Measurements from ENCODE around the gene CASZ1.

The CASZ1 gene

DNA sequence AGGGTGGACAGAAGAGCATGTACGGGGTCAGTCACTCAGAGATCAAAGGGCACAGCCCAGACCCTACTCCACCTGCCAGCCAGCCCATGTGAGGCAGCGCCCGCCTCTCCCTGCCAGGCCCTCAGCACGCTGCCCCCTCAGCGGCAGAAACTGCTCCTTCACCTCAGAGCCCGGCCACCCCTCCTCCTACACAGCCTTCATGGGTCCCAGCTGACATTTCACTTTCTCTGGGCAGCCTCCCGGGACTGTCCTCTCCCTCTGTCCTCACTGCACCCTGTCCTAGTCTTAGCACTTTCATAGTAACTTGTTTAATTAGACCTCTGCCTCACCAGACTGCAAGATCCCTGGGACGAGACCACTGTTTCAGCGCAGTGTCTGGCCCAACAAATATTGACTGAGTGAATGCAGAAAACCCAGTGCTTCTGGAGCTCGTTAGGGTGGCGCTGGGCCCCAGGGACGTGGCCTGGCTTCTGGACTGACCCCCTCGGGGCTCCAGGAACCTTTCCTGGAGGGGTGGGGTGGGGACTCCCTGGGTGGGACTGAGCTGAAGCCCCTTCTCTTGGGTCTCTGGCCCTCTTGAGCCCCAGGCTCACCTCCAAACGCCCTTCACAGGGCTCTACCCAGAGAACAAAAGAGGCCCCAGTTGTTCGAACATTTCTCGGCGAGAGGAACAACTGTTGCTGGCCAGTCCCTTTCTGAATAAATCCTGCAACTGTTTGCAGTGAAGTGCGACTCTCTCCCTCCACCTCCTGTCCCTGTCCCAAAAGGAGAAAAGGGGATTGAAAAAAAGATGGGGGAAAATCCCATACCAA, 114.9 kb downstream of the CASZ1 start:
- DNase-seq, result no peak

- no peak for DNase-seq
Measured at GRCh38 chr1:10680487-10680886, 116.0 kb downstream of the CASZ1 start.

DNA sequence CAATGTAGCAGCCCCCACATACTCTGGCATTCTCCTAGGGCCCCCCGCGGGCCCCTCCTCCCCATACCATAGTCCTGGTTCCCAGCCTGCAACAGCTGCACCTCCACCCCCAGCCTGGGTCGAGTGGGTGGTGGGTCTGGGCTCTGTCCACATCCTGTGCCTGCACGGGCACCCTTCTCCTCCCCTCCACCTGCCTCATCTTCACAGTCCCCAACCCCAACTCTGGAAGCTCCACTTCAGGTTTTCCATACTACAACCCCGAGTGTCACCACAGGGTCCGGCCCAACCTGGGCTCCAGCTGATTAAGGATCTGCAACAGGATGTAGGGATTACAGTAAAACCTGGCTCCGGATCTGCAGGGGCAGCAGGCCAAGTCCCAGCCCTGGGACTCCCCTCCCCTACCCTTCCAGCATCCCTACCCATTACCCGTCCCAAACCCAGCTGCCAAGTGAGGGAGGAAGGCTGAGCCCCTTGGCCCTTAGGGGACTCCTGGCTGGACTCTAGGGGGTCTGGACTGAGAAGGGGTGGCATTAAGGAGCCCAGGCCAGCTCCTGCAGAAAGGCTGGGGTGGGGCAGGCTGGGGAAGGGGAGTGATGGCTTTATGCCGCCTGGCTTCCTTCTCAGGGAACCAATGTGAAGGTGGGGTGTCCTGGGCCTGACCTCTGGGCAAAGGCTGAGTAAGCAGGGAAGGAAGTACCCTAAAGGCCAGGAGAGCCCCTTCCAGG, 116.8 kb downstream of the CASZ1 start:
- DNase-seq, result no peak

DNA sequence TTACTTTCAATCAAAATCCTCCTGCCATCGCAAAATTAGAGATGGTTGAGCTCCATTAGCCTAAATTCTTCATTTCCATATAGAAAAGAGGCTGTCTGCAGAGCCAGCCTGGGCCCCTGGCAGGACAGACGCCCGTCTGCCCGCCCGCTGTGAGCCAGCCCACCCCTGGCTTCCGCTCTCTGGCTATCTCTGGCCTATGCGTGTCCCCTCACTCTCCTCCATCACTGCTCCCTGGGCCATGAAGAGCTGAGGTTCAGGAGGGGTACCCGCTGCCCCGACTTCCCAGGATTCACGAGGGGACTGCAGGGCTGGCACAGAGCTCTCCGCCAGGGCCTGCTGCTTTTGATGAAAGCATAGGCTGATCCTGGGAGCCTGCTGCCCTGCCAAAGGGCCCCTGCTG, 117.6 kb downstream of the CASZ1 start:
- DNase-seq, result no peak

GRCh38 chr1:10678402-10678801, 118.0 kb downstream of the CASZ1 start:
- DNase-seq, result no peak

- DNase-seq, result no peak
Measured at GRCh38 chr1:10677491-10678391, 118.7 kb downstream of the CASZ1 start.

DNA sequence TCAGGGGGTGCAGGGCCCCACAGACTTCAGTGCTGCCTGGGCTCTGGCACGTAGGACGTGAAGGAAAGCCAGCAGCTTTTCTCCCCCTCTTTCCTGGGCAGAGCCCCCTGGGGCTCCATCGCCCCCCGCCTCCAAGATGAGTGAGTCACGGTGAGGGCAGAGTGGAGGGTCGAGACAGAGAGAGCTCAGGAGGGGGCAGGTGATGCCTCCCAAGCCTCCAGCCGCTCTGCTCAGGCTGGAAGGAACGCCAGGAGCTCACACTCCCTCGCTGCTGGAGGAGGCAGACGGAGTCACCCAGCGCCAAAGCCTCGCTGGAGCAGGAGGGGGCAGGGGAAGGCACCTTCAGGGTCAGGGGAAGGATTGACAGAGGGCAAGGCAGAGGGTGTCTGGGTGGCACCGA, 119.5 kb downstream of the CASZ1 start:
- DNase-seq, result no peak

- no peak for DNase-seq
Measured at GRCh38 chr1:10675813-10676212, 120.6 kb downstream of the CASZ1 start.

- no peak for DNase-seq
Measured at GRCh38 chr1:10674700-10675609, 121.5 kb downstream of the CASZ1 start.

DNA sequence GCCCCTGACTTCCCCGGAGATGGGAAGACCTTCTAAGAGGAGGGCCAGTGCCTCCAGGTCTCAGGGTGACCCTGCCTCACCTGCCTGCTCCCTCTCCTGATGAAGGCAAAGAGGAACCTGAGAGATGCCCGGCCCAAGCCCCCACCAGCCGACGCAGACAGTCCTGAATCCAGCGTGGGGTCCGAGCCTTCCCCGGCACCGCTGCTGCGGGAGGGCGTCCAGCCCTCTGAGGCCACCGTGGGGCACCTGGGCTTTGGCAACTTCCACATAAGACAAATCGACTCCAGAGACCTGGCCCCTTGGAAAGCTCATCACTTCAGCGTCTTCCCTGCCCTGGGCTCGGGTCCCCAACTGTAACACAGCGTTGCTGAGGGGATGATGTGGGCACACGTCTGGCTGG, 122.2 kb downstream of the CASZ1 start:
- no peak for DNase-seq

DNA sequence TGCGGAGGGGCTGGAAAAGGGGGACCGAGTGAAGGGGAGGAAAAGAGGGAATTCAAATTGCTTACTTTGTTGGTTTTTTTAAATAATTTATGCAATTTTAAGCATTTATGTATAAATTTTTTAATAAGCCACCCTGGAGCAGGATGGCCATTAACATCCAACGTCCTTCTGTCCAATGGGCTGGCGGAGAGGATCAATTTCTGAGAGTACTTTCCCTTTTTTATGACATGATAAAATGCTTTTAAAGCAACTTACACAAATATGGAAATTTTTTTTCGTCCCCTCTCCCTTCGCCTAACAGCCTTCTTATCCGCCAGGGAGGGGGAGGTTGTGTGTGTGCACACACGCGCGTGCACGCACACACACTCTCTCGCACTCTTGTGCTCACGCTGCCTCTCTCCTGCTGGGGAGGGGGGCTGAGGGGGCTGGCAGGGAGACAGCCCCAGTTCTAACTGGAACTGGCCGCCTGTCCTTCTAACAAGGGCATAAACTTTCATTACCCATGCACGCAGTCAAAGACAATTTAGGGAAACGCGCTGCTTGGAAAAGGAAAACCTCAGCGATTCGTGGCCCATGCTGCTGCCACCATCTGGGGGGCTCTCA, 123.2 kb downstream of the CASZ1 start:
- DNase-seq, result no peak

DNA sequence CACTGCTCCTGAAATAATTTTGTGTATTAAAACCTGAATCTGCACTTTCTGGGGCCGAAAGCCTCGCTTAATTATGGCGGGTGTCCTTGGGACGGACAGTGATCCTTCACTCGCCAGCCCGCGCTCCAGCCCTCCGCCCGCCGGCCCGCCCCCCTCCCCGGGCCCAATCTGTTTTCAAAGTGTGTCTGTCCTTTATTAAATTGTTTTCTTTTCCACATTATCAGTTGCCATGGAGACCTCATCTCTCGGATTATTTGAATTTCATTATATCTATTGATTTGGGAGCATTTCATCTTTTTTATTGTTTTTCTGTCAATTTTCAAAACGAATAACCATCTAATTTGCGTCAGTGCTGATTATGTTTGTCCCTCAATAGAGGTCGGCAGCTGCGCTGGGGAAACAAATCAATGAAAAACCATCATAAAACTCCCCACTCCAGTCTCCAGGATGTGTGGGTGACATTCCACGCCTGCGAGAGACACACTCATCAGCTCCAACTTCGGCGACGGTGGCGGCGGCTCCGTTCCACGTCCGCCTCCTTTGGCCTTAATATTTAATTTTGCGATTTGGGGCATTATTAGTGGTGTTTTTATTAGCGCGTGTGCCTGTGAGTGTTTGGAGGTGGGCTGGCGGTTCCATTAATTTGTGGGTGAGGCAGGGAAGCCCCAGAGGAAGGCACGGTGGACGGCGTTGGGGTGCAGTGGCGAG, 123.9 kb downstream of the CASZ1 start:
- DNase-seq, result no peak

DNA sequence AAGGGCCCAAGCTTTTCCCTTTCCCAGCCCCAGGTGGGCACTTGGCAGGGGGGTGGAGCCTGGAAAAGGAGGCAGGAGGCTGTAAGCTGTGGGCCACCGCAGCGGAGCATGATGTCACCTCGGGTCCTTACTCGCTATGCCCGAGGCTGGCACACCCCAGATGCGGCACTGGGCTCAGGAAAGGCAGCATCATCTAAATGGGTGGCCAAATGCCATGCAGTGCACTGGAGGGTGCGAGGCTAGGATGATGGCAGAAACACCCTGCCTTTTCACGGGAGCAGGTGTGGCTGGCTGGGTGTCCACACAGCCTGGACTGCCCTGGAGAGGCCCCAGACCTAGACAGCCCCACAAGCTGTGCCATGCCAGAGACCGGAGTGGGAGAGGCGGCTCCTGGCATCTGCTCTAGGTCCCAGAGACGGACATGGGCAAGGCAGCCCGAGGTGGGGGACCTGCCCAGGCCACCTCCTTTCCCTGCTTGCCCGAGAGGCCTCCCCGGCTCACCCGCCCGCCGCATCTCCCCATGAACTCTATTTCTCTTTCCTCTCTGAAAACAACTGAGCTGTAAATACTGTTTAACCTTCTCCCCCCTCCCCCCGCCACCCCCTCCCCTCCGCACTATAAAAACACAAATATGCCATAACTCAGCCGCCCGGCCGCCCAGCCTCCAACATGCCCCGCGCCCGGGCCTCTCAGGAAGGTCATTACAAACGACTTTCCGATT, 124.7 kb downstream of the CASZ1 start:
- no peak for DNase-seq

GRCh38 chr1:10671090-10671489, 125.4 kb downstream of the CASZ1 start:
- DNase-seq, result no peak

GRCh38 chr1:10670190-10670589, 126.3 kb downstream of the CASZ1 start:
- DNase-seq, result no peak

DNA sequence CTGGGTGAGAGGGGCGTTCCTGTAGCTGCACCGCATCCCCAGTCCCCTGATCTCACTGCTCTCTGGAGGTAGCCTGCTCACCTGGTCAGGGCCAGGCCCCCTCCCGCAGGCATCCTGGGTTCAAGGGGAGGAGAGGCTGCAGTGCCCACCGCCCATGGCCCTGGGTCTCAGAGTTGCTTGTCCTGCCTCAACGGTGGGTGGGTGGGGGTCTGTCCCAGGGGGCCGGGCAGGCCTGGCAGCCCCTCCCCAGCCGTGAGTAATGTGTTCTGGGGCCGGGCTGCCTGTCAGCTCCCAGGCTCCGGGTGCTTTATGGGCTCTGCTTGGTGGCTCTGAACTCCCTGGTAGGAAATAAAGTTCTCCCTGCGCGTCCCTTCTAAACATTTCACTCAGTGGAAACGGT, 126.9 kb downstream of the CASZ1 start:
- no peak for DNase-seq

DNA sequence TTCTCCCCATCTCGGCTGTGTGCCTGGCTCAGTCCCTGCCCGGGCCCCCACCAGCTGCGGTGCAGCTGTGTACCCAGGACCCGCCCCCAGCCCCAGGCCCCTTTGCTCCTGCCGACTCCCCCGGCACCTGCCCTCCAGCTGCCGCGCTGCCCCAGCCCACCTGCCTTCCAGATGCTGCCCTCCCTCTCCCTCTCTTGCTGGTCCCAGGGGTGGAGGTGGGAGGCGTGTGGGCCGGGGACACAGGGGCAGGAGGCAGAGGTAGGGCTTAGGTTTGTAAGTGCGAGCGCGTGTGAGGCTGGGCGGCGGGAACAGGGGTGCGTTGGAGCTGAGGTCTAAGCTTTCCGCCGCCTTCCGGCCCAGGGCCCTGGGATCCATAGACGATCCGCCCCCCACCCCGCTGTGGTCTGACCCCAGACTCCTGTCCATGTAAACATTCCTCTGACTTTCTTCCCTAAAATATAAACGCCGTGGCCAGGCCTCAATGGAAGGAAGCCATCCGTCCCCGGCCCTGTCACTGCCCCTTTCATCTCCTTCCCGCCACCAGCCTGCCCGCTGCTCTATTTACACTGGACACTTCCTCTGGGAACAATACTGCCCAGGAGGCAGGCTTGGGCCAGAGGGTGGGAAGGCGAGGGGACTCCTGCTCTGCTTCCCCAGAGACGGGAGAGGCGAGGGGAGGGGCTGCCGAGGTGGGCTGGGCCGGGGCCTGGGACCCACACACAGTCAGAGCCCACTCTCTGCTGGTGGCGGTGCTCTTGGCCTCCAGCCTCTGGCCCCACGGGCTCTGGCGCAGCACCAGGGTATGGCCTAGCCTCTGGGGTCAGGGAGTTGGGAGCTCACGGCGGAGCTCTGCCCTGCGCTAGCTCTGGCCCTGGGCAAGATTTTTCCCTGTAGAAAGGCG, 128.3 kb downstream of the CASZ1 start:
- DNase-seq, result no peak

GRCh38 chr1:10665930-10666850, 130.3 kb downstream of the CASZ1 start:
- DNase-seq, result no peak
